GM12892 (cell line): ENCODE results near the gene MMUT.

Source experiments
- POLR2A ChIP-seq: IDR thresholded peaks from 2 replicates; pipeline ENCODE4 v1.6.1; 2011; ENCODE audit warnings: low read depth, low read length, control low read depth
- POLR2AphosphoS5 ChIP-seq: IDR thresholded peaks from 2 replicates; pipeline ENCODE4 v1.6.1; 2011; ENCODE audit warnings: low read depth, low read length, control low read depth

DNA sequence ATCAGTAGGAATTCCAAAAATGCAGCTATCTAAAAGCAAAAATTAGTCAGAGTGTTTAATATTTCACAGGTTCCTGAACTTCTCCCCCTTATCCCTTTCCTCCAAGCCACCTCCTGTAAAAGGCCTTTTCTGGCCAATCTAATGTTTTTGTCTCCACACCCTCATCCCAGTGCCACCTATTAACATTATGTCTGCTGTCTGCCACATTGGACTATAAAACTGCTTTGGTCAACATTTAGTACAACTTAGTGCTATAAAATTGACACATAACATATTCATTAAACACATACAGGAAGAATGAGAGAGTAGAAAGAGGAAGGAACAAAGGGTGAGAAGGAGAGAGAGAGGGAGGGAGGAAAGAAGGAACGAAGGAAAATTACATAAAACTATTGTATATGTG, 47.7 kb downstream of the MMUT start:
- TF ChIP-seq POLR2AphosphoS5 (no peak), POLR2A (no peak)
